H1 (cell line): ENCODE data around the gene DLEC1. TPM values are rescaled to one million over a fixed set of nuclear protein-coding genes. Genes with fewer than 3 reads are reported as not detected.

Source experiments
- ASH2L ChIP-seq: fragments of 200-600, 300-600 bp; sonication (generic); IDR thresholded peaks from one replicate; pipeline ENCODE4 v1.7.1; 2017; ENCODE audit warnings: low read length
- POLR2A ChIP-seq, 2 experiments: IDR thresholded peaks; 1 replicate in 1 of 2; 2 replicates in 1 of 2; pipeline ENCODE4 v1.6.1; 2011; ENCODE audit warnings: low read depth in 2 of 2, low read length in 2 of 2, mild to moderate bottlenecking in 2 of 2; ENCODE audit errors: control extremely low read depth in 1 of 2
- POLR2AphosphoS5 ChIP-seq: IDR thresholded peaks from 2 replicates; pipeline ENCODE4 v1.6.1; 2011; ENCODE audit warnings: low read depth, low read length
- polyA plus RNA-seq, 7 experiments: library from polyadenylated mRNA; depleted of rRNA in 3 of 7; stranded (reverse) in 5 of 7; unstranded in 2 of 7; fragments of >200 nt in 5 of 7; fragments of 200-250 nt in 2 of 7; gene quantifications; 1 replicate in 5 of 7; 2 replicates in 1 of 7; 4 replicates in 1 of 7; pipeline versions ENCODE4 v1.2.1 to v1.2.3, GENCODE V29; 2011 to 2013; ENCODE audit warnings: missing spikeins in 2 of 7, mixed read lengths in 2 of 7
- total RNA-seq: library from RNA; stranded (reverse); fragmentation: NEBNext Ultra II Directional; extraction: Animal tissue kit (Norgen Biotek cat#: 25700); gene quantifications from 2 replicates; pipeline ENCODE4 v1.2.1, GENCODE V29; 2021
- TF ChIP-seq, protein P1 (sequence below): IDR thresholded peaks from 2 replicates; pipeline ENCODE4 v1.6.1; 2012; ENCODE audit warnings: inconsistent platforms

Gene DLEC1
- total and polyA plus RNA-seq, 2 of the 8 experiments (the other 6 are each of a cell fraction or from before 2014, with no cell fraction given): 0.26 to 0.76 TPM

DNA sequence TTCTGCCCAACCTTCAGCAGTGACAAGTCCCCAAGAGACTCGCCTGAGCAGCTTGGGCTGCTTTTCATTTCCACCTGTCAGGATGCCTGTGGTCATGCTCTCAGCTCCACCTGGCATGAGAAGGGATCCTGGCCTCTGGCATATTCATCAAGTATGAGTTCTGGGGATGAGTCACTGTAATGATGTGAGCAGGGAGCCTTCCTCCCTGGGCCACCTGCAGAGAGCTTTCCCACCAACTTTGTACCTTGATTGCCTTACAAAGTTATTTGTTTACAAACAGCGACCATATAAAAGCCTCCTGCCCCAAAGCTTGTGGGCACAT lies 102.9 kb downstream of the DLEC1 start (continued):
- TF ChIP-seq ASH2L (no peak), POLR2AphosphoS5 (no peak), POLR2A (IDR thresholded peaks at IDR 0.05; ENCODE audit: control extremely low read depth in 1 of 2, low read depth in 2 of 2, low read length in 2 of 2) (no peak)
- TF ChIP-seq, protein P1, sequence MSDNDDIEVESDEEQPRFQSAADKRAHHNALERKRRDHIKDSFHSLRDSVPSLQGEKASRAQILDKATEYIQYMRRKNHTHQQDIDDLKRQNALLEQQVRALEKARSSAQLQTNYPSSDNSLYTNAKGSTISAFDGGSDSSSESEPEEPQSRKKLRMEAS: no peak
